ENCODE measurements around the gene SLC6A6. TPM values are rescaled to one million over a fixed set of nuclear protein-coding genes. Genes with fewer than 3 reads are reported as not detected.

Gene SLC6A6
- total and polyA plus RNA-seq, 2 experiments from 2014 or later = 30.7 to 58.9 TPM

GRCh38 chr3:14507757-14508504 is 105.5 kb downstream of the SLC6A6 start:
- Histone ChIP-seq H3K4me2 (no peak overlapping the region), H3K36me3 (replicated peaks; ENCODE audit: insufficient read depth, low read depth) (no peaks in the 10 kb centered on the region), H3K9me3 (ENCODE audit: low read depth) (no peaks in the 10 kb centered on the region), H3K79me2 (no peaks in the 10 kb centered on the region), H4K20me1 (ENCODE audit: insufficient read depth, poor library complexity, severe bottlenecking) (no peaks in the 10 kb centered on the region), H3K27me3 (no peaks in the 10 kb centered on the region), H3K9me2 (replicated peaks; ENCODE audit: insufficient read depth) (no peaks in the 10 kb centered on the region), H3K27ac (no peak overlapping the region), H2AFZ (no peak overlapping the region), H3K4me1 (ENCODE audit: insufficient read depth) (no peaks in the 10 kb centered on the region), H3K4me3 (no peak overlapping the region)
- DNase-seq (ENCODE audit: low spot score) = no peak
- 85% methylated on average over 6 of the region's 6 CpGs for WGBS (ENCODE audit: low lambda C conversion rate, missing lambda C conversion rate)
- TF ChIP-seq EZH2 (IDR thresholded peaks at IDR 0.05; ENCODE audit: borderline replicate concordance) = no peak
- TF ChIP-seq CTCF (IDR thresholded peaks at IDR 0.05; ENCODE audit: poor library complexity) = no peak
- TF ChIP-seq EZH2phosphoT487 (IDR thresholded peaks at IDR 0.05; ENCODE audit: low read depth, severe bottlenecking, unreplicated experiment) = no peak

- Histone ChIP-seq H3K4me3 (no peak overlapping the region), H4K20me1 (ENCODE audit: insufficient read depth, poor library complexity, severe bottlenecking) (no peaks in the 10 kb centered on the region), H3K36me3 (replicated peaks; ENCODE audit: insufficient read depth, low read depth) (no peaks in the 10 kb centered on the region), H3K9me2 (replicated peaks; ENCODE audit: insufficient read depth) (no peaks in the 10 kb centered on the region), H2AFZ (no peak overlapping the region), H3K4me2 (no peak overlapping the region), H3K4me1 (ENCODE audit: insufficient read depth) (no peaks in the 10 kb centered on the region), H3K27me3 (no peaks in the 10 kb centered on the region), H3K27ac (no peak overlapping the region), H3K9me3 (ENCODE audit: low read depth) (no peaks in the 10 kb centered on the region), H3K79me2 (no peaks in the 10 kb centered on the region)
- no peak for DNase-seq (ENCODE audit: low spot score)
- TF ChIP-seq CTCF (IDR thresholded peaks at IDR 0.05; ENCODE audit: poor library complexity) (no peak), EZH2 (IDR thresholded peaks at IDR 0.05; ENCODE audit: borderline replicate concordance) (no peak), EZH2phosphoT487 (IDR thresholded peaks at IDR 0.05; ENCODE audit: low read depth, severe bottlenecking, unreplicated experiment) (no peak)
- 52% methylated on average over 3 of the region's 3 CpGs for WGBS (ENCODE audit: low lambda C conversion rate, missing lambda C conversion rate)
Measured at GRCh38 chr3:14508505-14508819, 106.1 kb downstream of the SLC6A6 start.

- no peaks in the 10 kb centered on the region for H3K4me1 ChIP-seq (ENCODE audit: insufficient read depth)
- DNase-seq (ENCODE audit: low spot score) = peak; percentile 77
- H3K4me2 ChIP-seq = peak overlapping the region; percentile 92
- TF ChIP-seq EZH2phosphoT487 (IDR thresholded peaks at IDR 0.05; ENCODE audit: low read depth, severe bottlenecking, unreplicated experiment) (no peak), CTCF (IDR thresholded peaks at IDR 0.05; ENCODE audit: poor library complexity) (peak; percentile 91), EZH2 (IDR thresholded peaks at IDR 0.05; ENCODE audit: borderline replicate concordance) (no peak)
- no peaks in the 10 kb centered on the region for H3K36me3 ChIP-seq (replicated peaks; ENCODE audit: insufficient read depth, low read depth)
- no peak overlapping the region for H3K27ac ChIP-seq
- H2AFZ ChIP-seq = no peak overlapping the region
- H3K4me3 ChIP-seq = no peak overlapping the region
- WGBS (ENCODE audit: low lambda C conversion rate, missing lambda C conversion rate) = 17% methylated on average over 18 of the region's 22 CpGs
- no peaks in the 10 kb centered on the region for H3K79me2 ChIP-seq
- H3K27me3 ChIP-seq = no peaks in the 10 kb centered on the region
- H3K9me2 ChIP-seq (replicated peaks; ENCODE audit: insufficient read depth) = no peaks in the 10 kb centered on the region
- H3K9me3 ChIP-seq (ENCODE audit: low read depth) = no peaks in the 10 kb centered on the region
- H4K20me1 ChIP-seq (ENCODE audit: insufficient read depth, poor library complexity, severe bottlenecking) = no peaks in the 10 kb centered on the region
Measured at GRCh38 chr3:14508966-14509795, 106.8 kb downstream of the SLC6A6 start.

Measured in hepatocyte (in vitro differentiated cells).